GM12892 (cell line): ENCODE measurements around the gene ESRRG.

Source experiments
- POLR2A ChIP-seq: IDR thresholded peaks from 2 replicates; pipeline ENCODE4 v1.6.1; 2011; ENCODE audit warnings: low read depth, low read length, control low read depth
- POLR2AphosphoS5 ChIP-seq: IDR thresholded peaks from 2 replicates; pipeline ENCODE4 v1.6.1; 2011; ENCODE audit warnings: low read depth, low read length, control low read depth
- TAF1 ChIP-seq: IDR thresholded peaks from 2 replicates; pipeline ENCODE4 v1.6.1; 2011; ENCODE audit warnings: low read depth, mild to moderate bottlenecking, control low read depth, low read length, borderline replicate concordance

- TF ChIP-seq POLR2A (no peak), TAF1 (no peak), POLR2AphosphoS5 (no peak)
Observed at GRCh38 chr1:216621536-216621935, 101.7 kb downstream of the ESRRG start.
